Measurements from ENCODE around the gene CACNA1B. TPM values are rescaled to one million over a fixed set of nuclear protein-coding genes. Genes with fewer than 3 reads are reported as not detected.
A peak's percentile ranks its signal among the peaks of the same experiment; 100 is the strongest.

CACNA1B gene
- total and polyA plus RNA-seq, 8 donors = 0.16 to 1.3 (median 0.31) TPM

DNA sequence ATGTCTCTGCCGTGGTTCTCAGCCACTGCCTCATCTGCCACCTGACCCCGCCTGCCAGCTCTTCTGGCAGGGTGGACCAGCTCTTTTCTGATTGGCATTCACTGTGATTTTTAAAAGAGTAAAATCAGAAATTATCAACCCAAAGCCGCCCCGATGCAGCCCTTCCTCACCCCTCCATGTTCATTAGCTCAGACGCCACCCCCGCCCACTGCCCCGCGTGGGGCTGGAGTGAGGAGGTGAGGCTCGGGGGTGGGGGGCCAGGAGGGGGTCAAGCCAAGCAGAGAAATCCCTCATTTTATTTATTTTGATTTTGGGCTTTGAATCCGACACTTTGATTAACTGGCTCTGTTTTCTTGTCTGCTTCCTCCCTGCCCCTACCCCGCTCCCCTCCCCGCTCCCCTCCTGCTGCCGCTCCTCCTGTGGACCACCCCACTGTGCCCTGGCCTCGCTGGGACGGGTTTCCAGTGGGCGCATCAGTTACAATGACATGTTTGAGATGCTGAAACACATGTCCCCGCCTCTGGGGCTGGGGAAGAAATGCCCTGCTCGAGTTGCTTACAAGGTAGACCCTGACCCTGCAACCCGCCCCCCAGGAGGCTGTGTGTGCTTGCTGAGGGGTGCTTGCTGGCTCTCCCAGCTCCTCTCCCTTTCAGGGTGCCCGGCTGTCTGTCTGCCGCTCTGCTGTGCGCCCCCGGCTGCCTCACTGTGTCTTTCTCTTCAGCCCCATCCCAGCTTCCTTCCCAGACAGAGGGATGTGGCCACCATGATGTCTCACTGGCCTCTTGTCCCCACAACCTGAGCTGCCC lies 224.9 kb downstream of the CACNA1B start:
- Histone ChIP-seq H3K9me3 (no peaks in the 10 kb centered on the region), H3K27me3 (no peaks in the 10 kb centered on the region), H3K4me1 (no peaks in the 10 kb centered on the region), H3K4me3 (no peak overlapping the region), H3K27ac (no peak overlapping the region), H3K36me3 (no peaks in the 10 kb centered on the region)
- intact Hi-C loops (cut with DNase I) = no loop called here
- FAIRE-seq (no peak), ATAC-seq (no peak), DNase-seq (peak in 1 of 6 donors; percentile 40)
- 67 to 74% methylated on average over 23 of the region's 23 CpGs for WGBS, 2 donors
- TF ChIP-seq, protein P1, sequence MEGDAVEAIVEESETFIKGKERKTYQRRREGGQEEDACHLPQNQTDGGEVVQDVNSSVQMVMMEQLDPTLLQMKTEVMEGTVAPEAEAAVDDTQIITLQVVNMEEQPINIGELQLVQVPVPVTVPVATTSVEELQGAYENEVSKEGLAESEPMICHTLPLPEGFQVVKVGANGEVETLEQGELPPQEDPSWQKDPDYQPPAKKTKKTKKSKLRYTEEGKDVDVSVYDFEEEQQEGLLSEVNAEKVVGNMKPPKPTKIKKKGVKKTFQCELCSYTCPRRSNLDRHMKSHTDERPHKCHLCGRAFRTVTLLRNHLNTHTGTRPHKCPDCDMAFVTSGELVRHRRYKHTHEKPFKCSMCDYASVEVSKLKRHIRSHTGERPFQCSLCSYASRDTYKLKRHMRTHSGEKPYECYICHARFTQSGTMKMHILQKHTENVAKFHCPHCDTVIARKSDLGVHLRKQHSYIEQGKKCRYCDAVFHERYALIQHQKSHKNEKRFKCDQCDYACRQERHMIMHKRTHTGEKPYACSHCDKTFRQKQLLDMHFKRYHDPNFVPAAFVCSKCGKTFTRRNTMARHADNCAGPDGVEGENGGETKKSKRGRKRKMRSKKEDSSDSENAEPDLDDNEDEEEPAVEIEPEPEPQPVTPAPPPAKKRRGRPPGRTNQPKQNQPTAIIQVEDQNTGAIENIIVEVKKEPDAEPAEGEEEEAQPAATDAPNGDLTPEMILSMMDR (IDR thresholded peaks at IDR 0.05) = no peak

DNA sequence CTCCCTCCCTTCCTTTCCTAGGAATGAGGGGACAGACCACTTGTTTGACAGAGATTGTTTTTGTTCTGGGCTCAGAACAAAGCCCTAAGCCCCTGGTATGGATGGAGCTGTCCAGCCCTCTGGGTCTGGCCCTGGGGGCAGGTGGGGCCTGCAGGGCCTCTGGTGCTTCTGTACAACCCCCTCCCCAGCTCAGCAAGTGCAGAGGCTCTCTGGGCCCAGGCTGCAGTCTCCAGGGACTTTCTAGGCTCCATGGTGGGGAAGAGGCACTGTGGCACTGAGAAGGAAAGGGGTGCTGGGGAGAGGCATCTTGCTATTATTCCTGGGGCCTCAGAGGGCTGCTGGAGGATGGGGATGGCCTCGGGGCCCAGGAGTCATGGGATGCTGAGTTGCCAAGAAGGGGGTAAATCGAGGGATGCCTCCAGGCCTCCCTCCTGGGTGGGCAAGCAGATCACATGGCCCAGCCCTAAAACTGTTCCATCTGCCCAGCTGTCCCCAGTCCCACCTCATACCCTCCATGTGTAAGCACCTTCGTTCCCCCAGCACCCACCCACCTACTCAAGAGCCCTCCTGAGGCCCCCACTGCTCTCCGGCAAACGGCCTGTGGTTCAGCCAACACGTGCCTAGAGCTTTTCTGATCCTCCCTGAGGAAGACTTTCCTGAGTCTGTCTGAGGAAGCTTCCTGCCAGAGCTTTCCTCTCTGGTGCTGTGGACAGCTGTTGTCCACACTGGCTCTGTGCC lies 225.7 kb downstream of the CACNA1B start:
- Histone ChIP-seq H3K36me3 (no peaks in the 10 kb centered on the region), H3K9me3 (no peaks in the 10 kb centered on the region), H3K4me3 (no peak overlapping the region), H3K4me1 (no peaks in the 10 kb centered on the region), H3K27me3 (no peaks in the 10 kb centered on the region), H3K27ac (no peak overlapping the region)
- intact Hi-C loops (cut with DNase I) = no loop called here
- FAIRE-seq (no peak), ATAC-seq (no peak), DNase-seq (peak in 1 of 6 donors; percentile 38)
- TF ChIP-seq, protein P1 (IDR thresholded peaks at IDR 0.05) = no peak
- 46 to 57% methylated on average over 6 of the region's 6 CpGs for WGBS, 2 donors

DNA sequence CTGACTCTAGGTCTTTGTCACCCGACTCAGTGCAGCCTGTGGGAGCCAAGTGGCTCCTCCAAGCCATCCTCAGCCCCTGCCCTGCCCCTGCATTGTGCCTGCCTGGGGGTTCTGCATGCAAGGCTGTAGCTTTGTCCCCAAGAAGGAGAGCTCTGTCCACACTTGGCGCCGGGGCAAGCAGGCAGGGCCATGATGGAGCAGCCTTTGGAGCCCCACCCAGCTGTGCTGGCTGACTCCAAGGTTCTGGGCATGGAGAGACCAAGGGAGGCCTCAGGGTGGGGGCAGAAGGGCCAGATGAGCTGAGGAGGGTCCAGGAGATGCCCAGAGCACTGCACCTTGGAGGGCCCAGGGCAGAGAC lies 226.2 kb downstream of the CACNA1B start:
- ATAC-seq (no peak), FAIRE-seq (no peak), DNase-seq (no peak)
- WGBS, 2 donors = 66 to 70% methylated on average over 3 of the region's 3 CpGs
- Histone ChIP-seq H3K9me3 (no peaks in the 10 kb centered on the region), H3K4me3 (no peak overlapping the region), H3K4me1 (no peaks in the 10 kb centered on the region), H3K27me3 (no peaks in the 10 kb centered on the region), H3K36me3 (no peaks in the 10 kb centered on the region), H3K27ac (no peak overlapping the region)
- TF ChIP-seq, protein P1 (IDR thresholded peaks at IDR 0.05) = no peak
- intact Hi-C loops (cut with DNase I) = no loop called here

DNA sequence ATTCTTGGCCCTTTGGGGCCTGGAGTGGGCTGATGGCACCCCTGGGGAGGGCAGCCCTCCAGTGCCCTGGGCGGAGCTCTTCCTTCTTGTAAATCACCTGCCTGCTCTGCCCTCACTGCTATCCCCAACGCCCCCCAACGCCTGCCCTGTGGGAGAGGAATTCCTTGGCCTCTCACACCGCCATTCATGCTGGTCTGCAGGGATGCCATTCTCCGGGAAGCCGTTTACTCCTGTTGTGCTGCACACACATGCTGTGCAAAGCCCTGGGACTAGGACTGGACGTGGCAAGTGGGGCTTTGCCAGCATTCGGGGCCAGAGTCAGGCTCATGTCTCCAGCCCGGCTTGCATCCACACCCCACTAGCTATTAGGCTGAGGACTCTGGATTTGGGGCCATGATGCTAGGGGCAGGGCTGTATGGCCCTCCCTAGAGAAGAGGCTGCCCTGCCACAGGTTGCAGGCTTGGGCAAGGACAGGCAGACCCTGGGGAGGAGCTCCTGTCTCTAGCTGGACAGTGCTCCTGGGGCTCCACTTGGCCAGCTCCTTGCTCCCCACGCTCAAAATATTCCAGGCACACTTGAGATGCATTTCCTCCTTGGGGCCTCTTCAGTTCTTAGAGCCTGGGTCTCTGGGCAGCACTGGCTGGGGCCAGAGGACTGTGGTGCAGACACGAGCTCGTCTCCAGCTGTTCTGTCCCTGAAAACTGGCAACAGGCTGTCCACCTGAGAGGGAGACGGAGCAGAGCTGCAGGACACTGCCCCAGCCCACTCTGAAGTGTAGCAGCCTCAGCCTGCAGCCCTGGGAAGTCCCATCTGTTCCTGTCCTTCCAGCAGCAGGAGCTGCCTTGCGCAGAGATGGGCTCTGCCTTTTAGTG lies 226.9 kb downstream of the CACNA1B start:
- WGBS, 2 donors = 58 to 70% methylated on average over 14 of the region's 14 CpGs
- DNase-seq (peak in 1 of 6 donors; percentile 33), ATAC-seq (no peak), FAIRE-seq (no peak)
- H3K27me3 ChIP-seq = no peaks in the 10 kb centered on the region
- TF ChIP-seq, protein P1 (IDR thresholded peaks at IDR 0.05) = no peak
- no peak overlapping the region for H3K27ac ChIP-seq
- intact Hi-C loops (cut with DNase I) = no loop called here
- no peaks in the 10 kb centered on the region for H3K4me1 ChIP-seq
- no peaks in the 10 kb centered on the region for H3K9me3 ChIP-seq
- H3K4me3 ChIP-seq = no peak overlapping the region
- H3K36me3 ChIP-seq = no peaks in the 10 kb centered on the region

Data from pancreas (tissue), 10 donors.